ENCODE data around the gene KCNH2. TPM values are rescaled to one million over a fixed set of nuclear protein-coding genes. Genes with fewer than 3 reads are reported as not detected.
"Not testable (repeated sequence)": the region's sequence is repeated elsewhere in the genome, so short reads cannot be mapped to it uniquely, and the experiment has no call there.

The KCNH2 gene
- total RNA-seq, 2 experiments from 2014 or later, result 0.48 to 0.54 TPM

- H3K9me3 Mint-ChIP-seq (ENCODE audit: low read depth); H3K27me3 Mint-ChIP-seq; ATAC-seq; DNase-seq; H3K36me3 Mint-ChIP-seq (ENCODE audit: low read depth): not testable (repeated sequence)
- H3K27ac Mint-ChIP-seq, result peak overlapping the region; percentile 45
- ChIA-PET CTCF (interaction anchor here (0.6 to 4.0 kb wide), 9 partner anchors 15 to 155 kb away, joined by 3 to 35 read pairs (median 6); partner anchors contain the start of genes ABCB8, FASTK and NOS3), POLR2A (interaction anchor here (0.6 to 0.8 kb wide), 2 partner anchors 15 to 247 kb away, joined by 4 to 6 read pairs; no protein-coding TSS in a partner anchor)
- H3K4me1 Mint-ChIP-seq, result peaks cover 75% of the 10 kb centered on the region
- intact Hi-C loops (cut with DNase I, micrococcal nuclease), result loop anchor here (2.0 to 5.0 kb wide), 4 partner anchors 37 to 216 kb away; partner anchors contain the start of genes ABCF2 (in 1 of the 2), CDK5 (in 1 of the 2) and SLC4A2 (in 1 of the 2)
- peak overlapping the region; percentile 26 for H3K4me3 Mint-ChIP-seq
These were observed 33.5 kb upstream of the KCNH2 start for GRCh38 chr7:151011616-151012015.

GRCh38 chr7:151011097-151011409 is 32.9 kb upstream of the KCNH2 start:
- no peaks in the 10 kb centered on the region for H3K9me3 Mint-ChIP-seq (ENCODE audit: low read depth)
- intact Hi-C loops (cut with DNase I, micrococcal nuclease), result loop anchor here (5.0 kb wide), 3 partner anchors 39 to 216 kb away; partner anchors contain the start of genes ABCF2 (in 1 of the 2), CDK5 (in 1 of the 2) and SLC4A2 (in 1 of the 2)
- peaks cover 71% of the 10 kb centered on the region for H3K4me1 Mint-ChIP-seq
- ChIA-PET CTCF (interaction anchor here (0.6 to 6.1 kb wide), 15 partner anchors 8 to 564 kb away, joined by 3 to 43 read pairs (median 4); partner anchors contain the start of genes ABCB8, ABCF2, FASTK and NOS3), POLR2A (interaction anchor here (0.6 to 0.8 kb wide), 3 partner anchors 15 to 247 kb away, joined by 4 to 6 read pairs (median 4); no protein-coding TSS in a partner anchor)
- DNase-seq, result no peak
- peak overlapping the region; percentile 82 for H3K27ac Mint-ChIP-seq
- H3K36me3 Mint-ChIP-seq (ENCODE audit: low read depth), result peaks cover 9% of the 10 kb centered on the region
- ATAC-seq, result peak; percentile 14
- peak overlapping the region; percentile 66 for H3K4me3 Mint-ChIP-seq
- H3K27me3 Mint-ChIP-seq, result no peaks in the 10 kb centered on the region

- no peaks in the 10 kb centered on the region for H3K27me3 Mint-ChIP-seq
- ATAC-seq, result peak; percentile 28
- peaks cover 68% of the 10 kb centered on the region for H3K4me1 Mint-ChIP-seq
- CTCF ChIA-PET, result interaction anchor here (0.6 to 6.1 kb wide), 20 partner anchors 8 to 563 kb away, joined by 3 to 43 read pairs (median 4); partner anchors contain the start of genes ABCB8, ABCF2, FASTK and NOS3
- intact Hi-C loops (cut with DNase I, micrococcal nuclease), result loop anchor here (5.0 kb wide), 3 partner anchors 38 to 217 kb away; partner anchors contain the start of genes ABCF2 (in 1 of the 2), CDK5 (in 1 of the 2) and SLC4A2 (in 1 of the 2)
- H3K27ac Mint-ChIP-seq, result peak overlapping the region; percentile 82
- POLR2A ChIA-PET, result interaction anchor here (0.6 kb wide), 2 partner anchors 133 to 430 kb away, joined by 3 to 4 read pairs; partner anchors contain the start of gene CRYGN
- peak; percentile 66 for DNase-seq
- H3K4me3 Mint-ChIP-seq, result peak overlapping the region; percentile 66
- H3K9me3 Mint-ChIP-seq (ENCODE audit: low read depth), result no peaks in the 10 kb centered on the region
- peaks cover 9% of the 10 kb centered on the region for H3K36me3 Mint-ChIP-seq (ENCODE audit: low read depth)
These were observed 32.4 kb upstream of the KCNH2 start for GRCh38 chr7:151010307-151011096.

GRCh38 chr7:151010037-151010306 is 31.9 kb upstream of the KCNH2 start:
- no peak for ATAC-seq
- H3K9me3 Mint-ChIP-seq (ENCODE audit: low read depth), result no peaks in the 10 kb centered on the region
- no peak for DNase-seq
- H3K27ac Mint-ChIP-seq, result no peak overlapping the region
- H3K4me3 Mint-ChIP-seq, result peak overlapping the region; percentile 66
- intact Hi-C loops (cut with DNase I, micrococcal nuclease), result loop anchor here (5.0 kb wide), 3 partner anchors 38 to 217 kb away; partner anchors contain the start of genes ABCF2 (in 1 of the 2), CDK5 (in 1 of the 2) and SLC4A2 (in 1 of the 2)
- ChIA-PET POLR2A (interaction anchor here (0.6 kb wide), 1 partner anchor 430 kb away, joined by 3 read pairs; the partner anchor contains the start of gene CRYGN), CTCF (interaction anchor here (0.8 to 6.1 kb wide), 12 partner anchors 10 to 563 kb away, joined by 3 to 43 read pairs (median 4); partner anchors contain the start of gene NOS3)
- no peaks in the 10 kb centered on the region for H3K27me3 Mint-ChIP-seq
- peaks cover 5% of the 10 kb centered on the region for H3K36me3 Mint-ChIP-seq (ENCODE audit: low read depth)
- H3K4me1 Mint-ChIP-seq, result peaks cover 63% of the 10 kb centered on the region

- H3K4me1 Mint-ChIP-seq, result peaks cover 58% of the 10 kb centered on the region
- ATAC-seq, result no peak
- intact Hi-C loops (cut with DNase I, micrococcal nuclease), result loop anchor here (5.0 kb wide), 3 partner anchors 37 to 218 kb away; partner anchors contain the start of genes ABCF2 (in 1 of the 2), CDK5 (in 1 of the 2) and SLC4A2 (in 1 of the 2)
- H3K27ac Mint-ChIP-seq, result no peak overlapping the region
- DNase-seq, result no peak
- H3K9me3 Mint-ChIP-seq (ENCODE audit: low read depth), result no peaks in the 10 kb centered on the region
- peaks cover 3% of the 10 kb centered on the region for H3K36me3 Mint-ChIP-seq (ENCODE audit: low read depth)
- H3K4me3 Mint-ChIP-seq, result peak overlapping the region; percentile 55
- no peaks in the 10 kb centered on the region for H3K27me3 Mint-ChIP-seq
- ChIA-PET POLR2A (interaction anchor here (2.1 kb wide), 1 partner anchor 9 kb away, joined by 6 read pairs; no protein-coding TSS in a partner anchor), CTCF (interaction anchor here (0.8 to 6.1 kb wide), 12 partner anchors 10 to 133 kb away, joined by 3 to 43 read pairs (median 12); partner anchors contain the start of genes ABCB8 and NOS3)
These were observed 31.4 kb upstream of the KCNH2 start for GRCh38 chr7:151009327-151010036.

GRCh38 chr7:151008511-151009323 is 30.6 kb upstream of the KCNH2 start:
- intact Hi-C loops (cut with DNase I, micrococcal nuclease), result no loop called here
- ChIA-PET POLR2A (interaction anchor here (1.0 to 2.1 kb wide), 2 partner anchors 10 to 14 kb away, joined by 4 to 6 read pairs; no protein-coding TSS in a partner anchor), CTCF (interaction anchor here (0.6 to 6.1 kb wide), 15 partner anchors 8 to 476 kb away, joined by 3 to 43 read pairs (median 5); partner anchors contain the start of genes ABCB8 and NOS3)
- peak; percentile 67 for ATAC-seq
- H3K4me3 Mint-ChIP-seq, result peak overlapping the region; percentile 55
- peak overlapping the region; percentile 59 for H3K27ac Mint-ChIP-seq
- no peaks in the 10 kb centered on the region for H3K9me3 Mint-ChIP-seq (ENCODE audit: low read depth)
- no peaks in the 10 kb centered on the region for H3K36me3 Mint-ChIP-seq (ENCODE audit: low read depth)
- H3K4me1 Mint-ChIP-seq, result peaks cover 53% of the 10 kb centered on the region
- DNase-seq, result peak; percentile 89
- no peaks in the 10 kb centered on the region for H3K27me3 Mint-ChIP-seq

GRCh38 chr7:151008143-151008510 is 30.0 kb upstream of the KCNH2 start:
- intact Hi-C loops (cut with DNase I, micrococcal nuclease), result no loop called here
- Mint-ChIP-seq H3K4me1 (peaks cover 52% of the 10 kb centered on the region), H3K36me3 (ENCODE audit: low read depth) (no peaks in the 10 kb centered on the region), H3K27ac (peak overlapping the region; percentile 59), H3K27me3 (no peaks in the 10 kb centered on the region), H3K4me3 (peak overlapping the region; percentile 55), H3K9me3 (ENCODE audit: low read depth) (no peaks in the 10 kb centered on the region)
- CTCF ChIA-PET, result interaction anchor here (0.6 to 6.1 kb wide), 13 partner anchors 8 to 475 kb away, joined by 3 to 43 read pairs (median 4); partner anchors contain the start of gene ABCB8
- ATAC-seq, result peak; percentile 24
- no peak for DNase-seq
- POLR2A ChIA-PET, result interaction anchor here (1.0 to 2.1 kb wide), 2 partner anchors 11 to 13 kb away, joined by 4 to 6 read pairs; no protein-coding TSS in a partner anchor

- Mint-ChIP-seq H3K36me3 (ENCODE audit: low read depth) (no peaks in the 10 kb centered on the region), H3K9me3 (ENCODE audit: low read depth) (no peaks in the 10 kb centered on the region), H3K4me1 (peaks cover 46% of the 10 kb centered on the region), H3K27ac (peak overlapping the region; percentile 59), H3K4me3 (peak overlapping the region; percentile 55), H3K27me3 (no peaks in the 10 kb centered on the region)
- no peak for DNase-seq
- ChIA-PET CTCF (interaction anchor here (0.7 to 6.1 kb wide), 12 partner anchors 9 to 103 kb away, joined by 3 to 43 read pairs (median 8); partner anchors contain the start of gene ABCB8), POLR2A (interaction anchor here (1.0 to 2.1 kb wide), 2 partner anchors 11 to 13 kb away, joined by 4 to 6 read pairs; no protein-coding TSS in a partner anchor)
- ATAC-seq, result no peak
- intact Hi-C loops (cut with DNase I, micrococcal nuclease), result no loop called here
These were observed 29.4 kb upstream of the KCNH2 start for GRCh38 chr7:151007469-151007898.

- no peaks in the 10 kb centered on the region for H3K9me3 Mint-ChIP-seq (ENCODE audit: low read depth)
- no peak for ATAC-seq
- intact Hi-C loops (cut with DNase I, micrococcal nuclease), result no loop called here
- DNase-seq, result no peak
- no peaks in the 10 kb centered on the region for H3K36me3 Mint-ChIP-seq (ENCODE audit: low read depth)
- H3K4me3 Mint-ChIP-seq, result no peak overlapping the region
- H3K27me3 Mint-ChIP-seq, result no peaks in the 10 kb centered on the region
- ChIA-PET CTCF (interaction anchor here (0.6 to 6.1 kb wide), 5 partner anchors 12 to 226 kb away, joined by 3 to 43 read pairs (median 4); partner anchors contain the start of gene CHPF2), POLR2A (interaction anchor here (0.7 kb wide), 1 partner anchor 235 kb away, joined by 3 read pairs; no protein-coding TSS in a partner anchor)
- peaks cover 38% of the 10 kb centered on the region for H3K4me1 Mint-ChIP-seq
- no peak overlapping the region for H3K27ac Mint-ChIP-seq
These were observed 28.6 kb upstream of the KCNH2 start for GRCh38 chr7:151006590-151007300.
